Stimulated activated CD4-positive, alpha-beta T cell treated with anti-CD3 and anti-CD28 coated beads, Interleukin-15, amount 100 ng/mL, for 1 hour (primary cell): ENCODE measurements around the gene OSBPL10.
"Not testable (repeated sequence)": the region's sequence is repeated elsewhere in the genome, so short reads cannot be mapped to it uniquely, and the experiment has no call there.

ENCODE experiments used
- DNase-seq, 2 donors: peaks; one replicate each; pipeline ENCODE4 v3.0.0-alpha.2; 2020; ENCODE audit warnings: low read depth in 1 of 2, low spot score in 1 of 2

Gene OSBPL10

GRCh38 chr3:31819441-31819840 lies 161.6 kb downstream of the OSBPL10 start:
- no peak for DNase-seq

GRCh38 chr3:31817411-31817966 lies 163.6 kb downstream of the OSBPL10 start:
- no peak for DNase-seq

- no peak for DNase-seq
Observed at GRCh38 chr3:31815631-31816440, 165.2 kb downstream of the OSBPL10 start.

GRCh38 chr3:31815006-31815405 lies 166.1 kb downstream of the OSBPL10 start:
- DNase-seq = no peak

DNA sequence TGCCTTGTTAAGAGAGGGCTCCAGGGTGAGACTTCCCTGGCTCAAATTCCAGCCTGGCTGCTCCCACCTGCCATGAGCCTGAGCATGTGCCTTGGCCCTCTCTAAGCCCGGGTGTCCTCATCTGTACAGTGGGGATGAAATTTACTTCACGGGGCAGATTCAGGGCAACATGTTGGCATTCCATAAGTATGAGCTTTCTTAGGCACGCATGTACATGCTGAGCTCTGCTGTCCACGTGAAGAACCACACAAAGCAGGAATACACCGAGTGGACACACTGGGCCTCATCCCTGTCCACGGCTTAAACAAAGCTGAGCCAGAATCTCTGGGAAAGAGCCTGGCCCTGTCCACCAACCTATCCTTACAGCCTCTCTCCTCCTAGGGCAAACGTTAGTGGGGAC lies 167.4 kb downstream of the OSBPL10 start:
- no peak for DNase-seq

DNA sequence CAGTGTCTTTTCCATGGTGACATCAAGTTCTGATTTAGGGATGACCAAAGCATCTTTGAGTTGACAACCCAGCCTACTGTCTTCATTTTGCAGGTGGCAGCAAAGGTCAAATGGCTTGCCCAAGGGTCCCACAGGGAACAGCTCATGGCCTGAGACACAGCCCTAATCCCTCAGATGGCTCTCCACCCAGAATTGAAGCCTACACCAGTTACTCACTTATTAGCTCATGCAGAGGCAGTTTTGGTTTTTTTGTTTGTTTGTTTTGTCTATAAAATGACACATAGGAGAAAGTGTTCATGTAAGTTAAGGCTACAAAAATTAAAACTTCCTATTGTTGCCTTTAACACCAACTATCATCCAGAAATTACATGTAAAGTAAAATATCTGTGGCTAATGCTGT lies 167.9 kb downstream of the OSBPL10 start:
- no peak for DNase-seq

DNA sequence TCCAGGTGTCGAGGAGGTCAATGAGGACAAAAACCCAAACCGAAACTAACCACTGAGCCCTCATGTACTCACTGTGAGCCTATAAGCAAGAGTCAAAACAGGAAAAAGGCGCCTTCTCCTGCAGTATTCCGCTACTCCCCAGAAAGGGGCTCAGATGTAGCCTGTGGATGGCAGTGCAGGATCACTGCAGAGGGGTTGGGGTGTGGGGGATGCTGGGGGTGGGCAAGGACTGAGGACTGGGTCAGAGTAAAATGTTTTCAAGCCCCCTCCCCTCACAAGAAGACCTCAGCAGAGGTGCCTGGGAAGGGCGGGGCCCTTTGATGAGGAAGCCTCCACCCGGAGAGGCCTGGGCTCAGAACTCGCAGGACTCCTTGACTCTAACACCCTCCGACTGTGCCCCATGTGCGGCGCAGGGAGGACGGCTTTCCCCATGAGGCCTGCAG lies 170.1 kb downstream of the OSBPL10 start:
- no peak for DNase-seq

- no peak for DNase-seq
Observed at GRCh38 chr3:31808143-31808720, 172.8 kb downstream of the OSBPL10 start.

- DNase-seq = no peak
Observed at GRCh38 chr3:31804251-31805051, 176.6 kb downstream of the OSBPL10 start.

- no peak for DNase-seq
Observed at GRCh38 chr3:31802981-31803740, 177.9 kb downstream of the OSBPL10 start.

GRCh38 chr3:31800436-31800835 lies 180.6 kb downstream of the OSBPL10 start:
- no peak for DNase-seq

- no peak for DNase-seq
Observed at GRCh38 chr3:31798840-31799239, 182.2 kb downstream of the OSBPL10 start.

- DNase-seq = no peak
Observed at GRCh38 chr3:31793821-31794220, 187.2 kb downstream of the OSBPL10 start.

DNA sequence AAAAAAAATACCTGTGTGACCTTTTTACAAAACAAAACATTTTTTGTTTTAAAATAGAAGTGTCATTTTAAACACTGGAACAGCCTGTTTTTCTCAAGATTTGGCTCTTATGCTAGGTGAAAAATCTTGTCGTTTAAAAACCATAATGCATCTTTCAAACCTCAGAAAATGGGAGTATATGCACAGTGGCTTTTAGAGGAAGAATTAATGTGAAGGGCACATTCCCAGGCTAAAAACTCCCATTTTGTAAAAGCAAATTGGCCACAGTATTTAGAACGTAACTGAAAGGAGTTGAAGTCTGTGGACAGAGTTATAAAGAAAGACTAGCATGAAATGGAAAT lies 190.0 kb downstream of the OSBPL10 start:
- DNase-seq = no peak

DNA sequence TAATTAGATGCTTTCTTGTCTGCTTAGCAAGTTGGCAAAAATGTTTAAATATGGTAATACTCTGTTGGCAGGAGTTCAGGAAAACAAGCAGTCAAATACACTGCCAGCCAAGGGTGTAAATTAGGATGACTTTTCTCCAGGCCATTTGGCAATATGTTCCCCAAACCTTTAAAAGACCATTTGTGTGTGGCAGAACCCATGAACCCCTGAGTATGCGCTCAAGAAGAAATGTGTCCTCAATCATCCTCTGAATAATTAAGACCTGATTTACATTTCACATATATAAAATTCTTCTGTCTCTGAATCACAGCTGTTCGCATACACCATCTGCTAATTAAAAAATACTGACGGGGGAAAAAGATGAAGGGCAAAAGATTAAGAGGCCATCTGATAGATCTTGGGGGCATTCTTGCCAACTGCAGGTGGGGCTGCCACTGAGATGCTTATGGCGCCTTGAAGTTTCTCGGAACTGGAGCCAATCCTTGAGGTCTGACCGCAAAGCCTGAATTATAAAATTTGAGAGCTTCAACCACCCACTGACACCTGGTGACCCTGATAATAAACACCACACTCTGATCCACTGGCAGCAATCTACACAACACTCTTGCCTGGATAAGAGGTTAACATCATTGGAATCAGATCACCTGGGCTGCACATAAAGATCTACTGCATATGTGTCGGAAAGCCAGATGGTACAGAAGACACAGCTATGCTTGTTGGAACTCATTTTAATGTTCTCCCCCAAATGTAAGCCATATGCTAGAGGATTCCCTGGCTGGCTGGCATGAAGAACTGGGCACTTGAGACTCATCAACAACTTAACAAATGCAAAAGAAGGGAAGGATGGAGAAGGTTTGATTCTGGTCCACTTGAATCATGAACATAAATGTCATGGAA lies 190.6 kb downstream of the OSBPL10 start:
- no peak for DNase-seq

GRCh38 chr3:31789429-31789828 lies 191.6 kb downstream of the OSBPL10 start:
- DNase-seq = no peak

- no peak for DNase-seq
Observed at GRCh38 chr3:31785734-31786133, 195.3 kb downstream of the OSBPL10 start.

DNA sequence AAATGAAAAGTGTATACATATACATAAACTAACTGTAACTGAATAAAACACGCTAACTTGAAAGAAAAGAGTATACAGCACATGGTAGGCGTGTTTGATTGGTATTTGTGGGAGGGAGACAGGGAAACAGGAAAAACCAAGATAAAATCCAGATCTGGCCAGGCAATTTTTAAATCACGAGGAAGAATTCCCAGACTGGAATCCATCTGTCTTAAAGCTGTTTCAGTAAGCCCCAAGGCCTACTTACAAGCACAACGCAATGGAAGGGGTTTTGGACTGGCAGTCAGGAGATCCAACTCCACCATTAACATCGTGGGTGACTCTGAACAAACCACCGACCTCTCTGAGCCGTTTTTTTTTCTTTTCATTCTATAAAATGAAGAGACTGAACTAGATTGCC lies 195.8 kb downstream of the OSBPL10 start:
- no peak for DNase-seq

DNA sequence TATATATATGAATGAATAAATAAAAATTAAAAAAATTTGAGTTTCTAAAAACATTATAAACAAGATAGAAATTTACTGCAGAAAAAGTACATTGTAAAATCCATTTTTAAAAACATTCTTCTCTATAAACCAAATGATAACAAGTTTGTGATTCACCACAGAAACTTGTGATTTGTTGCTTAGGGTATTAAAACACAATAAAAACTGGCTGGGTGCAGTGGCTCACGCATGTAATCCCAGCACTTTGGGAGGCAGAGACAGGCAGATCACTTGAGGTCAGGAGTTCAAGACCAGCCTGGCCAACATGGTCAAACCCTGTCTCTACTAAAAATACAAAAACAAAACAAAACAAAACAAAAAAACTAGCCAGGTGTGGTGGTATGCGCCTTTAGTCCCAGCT lies 197.2 kb downstream of the OSBPL10 start:
- not testable (repeated sequence) for DNase-seq

DNA sequence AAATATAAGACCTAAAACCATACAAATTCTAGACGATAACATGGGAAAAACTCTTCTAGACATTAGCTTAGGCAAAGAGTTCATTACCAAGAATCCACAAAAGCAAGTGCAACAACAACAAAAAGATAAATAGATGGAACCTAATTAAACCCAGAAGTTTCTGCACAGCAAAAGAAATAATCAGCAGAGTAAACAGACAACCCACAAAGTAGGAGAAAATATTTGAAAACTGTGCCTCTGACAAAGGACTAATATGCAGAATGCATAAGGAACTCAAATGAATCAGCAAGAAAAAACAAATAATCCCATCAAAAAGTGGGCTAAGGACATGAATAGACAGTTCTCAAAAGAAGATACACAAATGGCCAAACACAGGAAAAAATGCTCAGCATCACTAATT lies 198.8 kb downstream of the OSBPL10 start:
- DNase-seq = not testable (repeated sequence)
